GM12801 (cell line): ENCODE measurements around the gene BHLHA9.

Experiments used
- TF ChIP-seq, protein P1 (sequence below): IDR thresholded peaks from one replicate; pipeline ENCODE4 v1.5.1; 2011; ENCODE audit warnings: control low read depth; ENCODE audit not compliant: insufficient read length; ENCODE audit errors: extremely low read depth

The BHLHA9 gene

DNA sequence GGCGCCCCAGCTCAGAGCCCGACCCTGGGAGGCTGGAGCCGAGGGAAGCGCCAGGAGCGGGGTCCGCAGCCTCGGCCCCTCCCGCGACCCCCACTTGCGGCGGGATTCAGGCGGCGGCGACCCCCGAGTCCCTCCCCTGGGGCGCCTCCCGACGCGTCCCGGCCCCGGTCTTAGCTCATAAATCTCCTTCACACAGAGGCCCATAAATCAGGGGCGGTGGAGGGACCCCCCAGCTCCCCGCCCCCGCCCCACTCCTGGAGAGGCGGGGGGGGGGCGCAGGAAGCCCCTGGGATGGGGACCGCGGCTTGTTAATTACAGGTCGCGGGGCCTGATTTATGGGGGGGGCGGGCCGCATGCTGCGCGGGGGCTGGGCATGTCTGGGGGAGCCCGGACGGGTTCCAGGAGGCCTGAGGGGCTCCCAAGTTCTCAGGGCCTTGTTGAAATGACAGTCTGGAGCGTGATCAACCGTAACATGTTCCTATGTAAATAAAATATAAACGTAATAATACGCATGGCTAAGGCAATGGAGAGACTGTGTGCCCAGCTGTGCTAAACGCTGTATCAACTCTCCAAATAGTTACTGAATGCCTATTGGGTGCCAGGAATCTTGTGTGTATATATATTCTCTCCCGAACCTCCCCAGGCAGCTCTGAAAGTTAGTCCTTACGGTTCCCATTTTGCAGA is 10.0 kb upstream of the BHLHA9 start:
- TF ChIP-seq, protein P1, sequence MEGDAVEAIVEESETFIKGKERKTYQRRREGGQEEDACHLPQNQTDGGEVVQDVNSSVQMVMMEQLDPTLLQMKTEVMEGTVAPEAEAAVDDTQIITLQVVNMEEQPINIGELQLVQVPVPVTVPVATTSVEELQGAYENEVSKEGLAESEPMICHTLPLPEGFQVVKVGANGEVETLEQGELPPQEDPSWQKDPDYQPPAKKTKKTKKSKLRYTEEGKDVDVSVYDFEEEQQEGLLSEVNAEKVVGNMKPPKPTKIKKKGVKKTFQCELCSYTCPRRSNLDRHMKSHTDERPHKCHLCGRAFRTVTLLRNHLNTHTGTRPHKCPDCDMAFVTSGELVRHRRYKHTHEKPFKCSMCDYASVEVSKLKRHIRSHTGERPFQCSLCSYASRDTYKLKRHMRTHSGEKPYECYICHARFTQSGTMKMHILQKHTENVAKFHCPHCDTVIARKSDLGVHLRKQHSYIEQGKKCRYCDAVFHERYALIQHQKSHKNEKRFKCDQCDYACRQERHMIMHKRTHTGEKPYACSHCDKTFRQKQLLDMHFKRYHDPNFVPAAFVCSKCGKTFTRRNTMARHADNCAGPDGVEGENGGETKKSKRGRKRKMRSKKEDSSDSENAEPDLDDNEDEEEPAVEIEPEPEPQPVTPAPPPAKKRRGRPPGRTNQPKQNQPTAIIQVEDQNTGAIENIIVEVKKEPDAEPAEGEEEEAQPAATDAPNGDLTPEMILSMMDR = no peak

DNA sequence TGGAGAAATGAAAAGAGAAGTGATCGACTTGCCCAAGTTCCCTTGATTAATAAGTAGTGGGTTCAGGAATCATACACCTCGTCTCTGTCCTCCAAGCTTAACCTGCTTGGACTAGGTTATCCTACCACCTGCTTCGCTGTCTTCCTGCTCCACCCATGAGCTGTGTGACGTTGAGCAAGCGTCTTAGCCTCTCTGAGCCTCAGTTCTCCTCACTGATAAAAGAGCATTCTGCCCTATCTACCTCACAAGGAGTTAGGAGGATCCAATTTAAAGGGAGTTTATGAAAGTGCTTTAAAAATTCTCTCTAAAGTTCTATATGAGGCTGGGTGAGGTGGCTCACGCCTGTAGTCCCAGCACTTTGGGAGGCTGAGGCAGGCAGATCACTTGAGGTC is 9.5 kb upstream of the BHLHA9 start:
- TF ChIP-seq, protein P1 = no peak

DNA sequence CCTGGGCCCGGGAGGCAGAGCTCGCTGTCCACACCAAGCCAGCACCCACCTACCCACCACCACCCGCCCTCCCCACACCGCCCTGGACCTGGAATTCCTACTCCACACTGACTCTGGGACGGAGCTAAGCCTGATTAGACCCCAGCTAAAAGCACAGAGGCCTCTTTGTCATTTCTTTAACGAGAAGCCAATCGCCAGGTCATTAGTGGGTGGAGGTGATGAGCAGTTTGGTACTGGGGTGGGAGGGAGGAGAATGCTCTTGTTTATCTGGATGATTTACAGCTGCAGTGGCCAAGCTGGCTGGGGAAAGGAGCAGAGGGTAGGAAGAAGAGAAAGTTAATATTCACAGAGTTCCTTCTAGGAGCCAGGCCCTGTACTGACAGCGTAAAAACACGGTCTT is 6.0 kb upstream of the BHLHA9 start:
- TF ChIP-seq, protein P1 = no peak

DNA sequence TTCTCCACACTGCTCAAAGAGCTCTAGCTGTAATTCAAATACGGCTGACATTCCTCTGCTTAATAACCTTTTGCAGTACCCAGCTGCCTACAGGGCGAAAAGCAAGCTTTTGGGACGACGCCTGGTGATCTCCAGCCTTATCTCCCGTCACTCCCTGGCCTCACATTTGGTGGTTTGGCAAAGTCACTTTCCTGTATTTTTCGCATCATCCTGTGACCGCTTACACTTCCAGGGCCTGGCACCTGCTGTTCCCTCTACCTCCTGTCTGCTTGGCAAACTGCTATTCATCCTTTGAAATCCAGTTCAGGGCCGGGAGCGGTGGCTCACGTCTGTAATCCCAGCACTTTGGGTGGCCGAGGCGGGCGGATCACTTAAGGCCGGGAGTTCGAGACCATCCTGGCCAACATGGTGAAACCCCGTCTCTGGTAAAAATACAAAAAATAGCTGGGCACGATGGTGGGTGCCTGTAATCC is 2.7 kb upstream of the BHLHA9 start:
- TF ChIP-seq, protein P1 = no peak

DNA sequence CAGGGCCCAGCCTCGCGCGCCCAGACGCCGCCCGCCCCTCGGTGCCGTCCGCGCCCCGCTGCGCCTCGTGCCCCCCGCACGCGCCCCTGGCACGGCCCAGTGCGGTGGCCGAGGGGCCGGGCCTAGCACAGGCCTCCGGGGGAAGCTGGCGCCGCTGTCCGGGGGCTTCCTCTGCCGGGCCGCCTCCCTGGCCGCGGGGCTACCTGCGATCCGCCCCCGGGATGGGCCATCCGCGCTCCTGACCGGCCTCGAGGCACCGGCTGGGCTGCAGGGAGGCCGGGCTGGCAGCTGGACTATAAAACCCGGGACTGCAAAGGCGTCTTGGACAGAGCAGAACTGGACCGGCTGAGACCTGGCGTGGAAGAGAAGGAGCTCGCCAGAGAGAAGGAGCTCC is 783 bp downstream of the BHLHA9 start:
- TF ChIP-seq, protein P1 = no peak

DNA sequence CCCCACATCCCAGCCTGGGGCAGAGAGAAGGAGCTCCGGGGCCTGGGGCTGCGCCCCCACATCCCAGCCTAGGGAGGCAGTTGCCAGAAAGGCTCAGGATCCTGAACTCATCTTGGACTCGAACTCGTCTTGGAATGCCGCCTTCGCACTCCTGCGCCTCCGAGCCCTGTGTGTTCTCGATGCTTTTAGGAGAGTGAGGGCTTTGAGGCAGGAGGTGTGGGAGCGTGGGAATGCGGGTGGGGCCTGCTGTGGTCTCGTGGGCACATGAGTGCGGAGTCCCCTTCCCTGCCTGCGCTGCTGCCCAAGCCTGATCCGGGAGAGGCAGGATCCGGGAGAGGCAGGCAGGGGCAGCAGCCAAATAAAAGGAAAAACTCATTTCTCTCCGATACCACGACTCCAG is 1.2 kb downstream of the BHLHA9 start:
- TF ChIP-seq, protein P1 = no peak

DNA sequence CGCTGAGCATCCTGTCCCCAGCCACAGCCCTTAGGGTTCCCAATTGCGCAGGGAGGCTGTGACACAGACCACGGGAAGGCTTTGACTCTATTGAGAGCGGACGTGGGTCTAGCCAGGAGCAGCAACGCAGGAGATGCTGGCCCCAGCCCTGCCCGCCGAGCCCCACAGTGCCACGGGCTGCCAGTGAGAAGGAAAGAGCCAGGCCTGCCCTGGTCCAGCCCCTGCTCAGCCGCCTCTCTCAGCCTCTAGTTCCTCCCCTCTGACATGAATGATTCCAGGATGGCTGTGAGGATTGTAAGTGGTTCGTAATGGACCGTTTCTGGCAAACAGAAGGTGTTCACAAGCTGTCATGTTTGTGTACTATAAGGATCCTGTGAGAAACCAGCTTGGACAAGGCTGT is 2.5 kb downstream of the BHLHA9 start:
- TF ChIP-seq, protein P1 = no peak
